NT2/D1 (cell line): ENCODE results near the gene INPP4A.

Source experiments
- SUZ12 ChIP-seq: IDR thresholded peaks from 2 replicates; pipeline ENCODE4 v1.6.1; 2011; ENCODE audit not compliant: insufficient read length, insufficient read depth; ENCODE audit errors: extremely low read depth
- YY1 ChIP-seq: IDR thresholded peaks from 2 replicates; pipeline ENCODE4 v1.6.1; 2011; ENCODE audit not compliant: insufficient read length, insufficient read depth
- ZNF274 ChIP-seq: IDR thresholded peaks from 2 replicates; pipeline ENCODE4 v1.6.1; 2011; ENCODE audit warnings: mild to moderate bottlenecking, low read depth, low read length

GRCh38 chr2:98637401-98638147 is 192.9 kb downstream of the INPP4A start:
- TF ChIP-seq SUZ12 = no peak
- no peak for TF ChIP-seq YY1
- no peak for TF ChIP-seq ZNF274
